Left ventricle myocardium inferior (tissue), 1 donor: ENCODE data around the gene AAMP. TPM values are rescaled to one million over a fixed set of nuclear protein-coding genes. Genes with fewer than 3 reads are reported as not detected.
A peak's percentile ranks its signal among the peaks of the same experiment; 100 is the strongest.

Source experiments
- DNase-seq: peaks from one replicate; pipeline ENCODE4 v3.0.0-alpha.2; 2020
- H3K27ac ChIP-seq: fragments of 200-600 bp; replicated peaks from 2 replicates; pipeline ENCODE4 v1.8.0; 2021
- H3K27me3 ChIP-seq: fragments of 200-600 bp; 2 replicates; pipeline ENCODE4 v1.8.0; 2021; ENCODE audit warnings: low read depth
- H3K36me3 ChIP-seq: fragments of 200-600 bp; 2 replicates; pipeline ENCODE4 v1.8.0; 2021
- H3K4me1 ChIP-seq: fragments of 200-600 bp; 2 replicates; pipeline ENCODE4 v1.8.0; 2021
- H3K4me3 ChIP-seq: fragments of 200-600 bp; 2 replicates; pipeline ENCODE4 v1.8.0; 2021; ENCODE audit warnings: mild to moderate bottlenecking, moderate library complexity
- H3K9me3 ChIP-seq: fragments of 200-600 bp; replicated peaks from 2 replicates; pipeline ENCODE4 v1.8.0; 2021
- CTCF ChIP-seq: fragments of 200-600 bp; IDR thresholded peaks from 2 replicates; pipeline ENCODE4 v1.8.0; 2021; ENCODE audit warnings: antibody characterized with exemption, mild to moderate bottlenecking, borderline replicate concordance
- intact Hi-C: fragments of 100-400 bp; cut with micrococcal nuclease; formaldehyde crosslinking; loops from one replicate; pipeline ENCODE4 v1.11.0; 2022
- total RNA-seq: library from RNA; stranded (reverse); fragmentation: NEBNext Ultra II Directional; extraction: Animal tissue kit (Norgen Biotek cat#: 25700); gene quantifications from one replicate; pipeline ENCODE4 v1.2.1, GENCODE V29; 2021
- donor health status: DM: no; HTN: yes; CAD: no; lungs with severe emphysema.

Gene AAMP
- total RNA-seq, 1 donor from 2014 or later, result 50.5 TPM

DNA sequence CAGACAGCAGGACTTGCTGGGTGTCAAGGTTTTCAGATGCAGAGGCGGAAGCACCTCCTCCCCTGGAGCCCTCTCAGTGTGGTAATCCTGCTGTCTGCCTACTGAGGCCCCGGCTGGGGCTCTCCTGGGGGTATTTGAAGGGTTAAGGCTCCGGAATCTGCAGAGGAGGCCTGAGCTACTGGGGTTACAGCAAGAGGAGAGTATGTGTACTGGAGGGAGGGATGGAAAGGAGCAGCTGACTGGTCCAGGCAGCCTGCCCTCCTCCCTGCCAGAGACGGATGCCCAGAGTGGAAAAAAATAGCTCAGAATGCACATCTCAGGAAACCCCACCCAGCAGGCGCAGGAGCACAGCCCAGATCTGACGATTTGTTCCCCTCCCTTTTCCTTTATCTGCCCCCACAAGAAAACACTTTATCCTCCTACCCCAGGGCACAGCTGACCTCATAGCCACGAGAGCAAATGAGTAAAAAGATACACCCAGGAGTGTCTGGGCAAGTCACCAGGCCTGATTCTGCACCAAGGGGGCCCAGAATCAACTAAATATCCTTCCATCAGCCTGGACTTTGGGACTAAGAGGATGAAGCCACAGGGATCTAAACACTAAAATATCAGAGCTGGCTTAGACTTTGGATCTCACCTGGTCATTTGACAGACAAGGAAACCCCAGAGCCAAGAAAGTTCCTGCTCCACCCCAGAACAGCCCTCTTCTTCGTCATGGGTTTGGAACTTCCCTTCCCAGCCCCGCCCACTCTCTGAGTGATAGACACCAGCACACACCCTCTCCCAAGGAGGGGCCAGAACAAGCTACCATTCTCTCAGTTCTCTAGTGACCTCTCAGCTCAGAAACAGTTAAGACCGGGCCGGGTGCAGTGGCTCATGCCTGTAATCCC, 16.9 kb upstream of the AAMP start:
- peaks cover 99% of the 10 kb centered on the region for H3K4me1 ChIP-seq
- no peaks in the 10 kb centered on the region for H3K27me3 ChIP-seq
- peaks cover 10% of the 10 kb centered on the region for H3K36me3 ChIP-seq
- no peaks in the 10 kb centered on the region for H3K9me3 ChIP-seq
- peak; percentile 89 for DNase-seq
- intact Hi-C loops, result no loop called here
- H3K4me3 ChIP-seq, result peak overlapping the region; percentile 74
- peak overlapping the region; percentile 99 for H3K27ac ChIP-seq
- TF ChIP-seq CTCF, result no peak

DNA sequence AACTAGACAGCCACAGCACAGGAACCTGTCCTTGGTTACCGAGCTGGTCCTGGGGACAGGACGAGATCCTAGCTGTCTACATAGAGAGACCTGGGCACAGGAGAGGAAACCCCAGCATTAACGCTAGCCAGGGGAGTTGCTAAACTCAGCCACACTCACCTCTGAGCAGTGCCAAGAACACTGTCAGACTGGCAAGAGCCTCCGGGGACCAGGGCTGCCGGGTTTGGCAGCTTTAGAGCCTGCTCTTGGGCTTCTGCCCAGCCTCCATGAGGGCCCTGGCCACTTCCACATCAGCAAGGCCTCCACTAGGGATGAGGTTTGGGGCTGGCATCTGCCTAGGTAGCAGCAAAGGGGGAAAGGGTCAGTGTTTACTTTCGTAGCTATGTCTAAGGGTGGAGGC, 15.7 kb upstream of the AAMP start:
- intact Hi-C loops, result no loop called here
- peaks cover 22% of the 10 kb centered on the region for H3K36me3 ChIP-seq

DNA sequence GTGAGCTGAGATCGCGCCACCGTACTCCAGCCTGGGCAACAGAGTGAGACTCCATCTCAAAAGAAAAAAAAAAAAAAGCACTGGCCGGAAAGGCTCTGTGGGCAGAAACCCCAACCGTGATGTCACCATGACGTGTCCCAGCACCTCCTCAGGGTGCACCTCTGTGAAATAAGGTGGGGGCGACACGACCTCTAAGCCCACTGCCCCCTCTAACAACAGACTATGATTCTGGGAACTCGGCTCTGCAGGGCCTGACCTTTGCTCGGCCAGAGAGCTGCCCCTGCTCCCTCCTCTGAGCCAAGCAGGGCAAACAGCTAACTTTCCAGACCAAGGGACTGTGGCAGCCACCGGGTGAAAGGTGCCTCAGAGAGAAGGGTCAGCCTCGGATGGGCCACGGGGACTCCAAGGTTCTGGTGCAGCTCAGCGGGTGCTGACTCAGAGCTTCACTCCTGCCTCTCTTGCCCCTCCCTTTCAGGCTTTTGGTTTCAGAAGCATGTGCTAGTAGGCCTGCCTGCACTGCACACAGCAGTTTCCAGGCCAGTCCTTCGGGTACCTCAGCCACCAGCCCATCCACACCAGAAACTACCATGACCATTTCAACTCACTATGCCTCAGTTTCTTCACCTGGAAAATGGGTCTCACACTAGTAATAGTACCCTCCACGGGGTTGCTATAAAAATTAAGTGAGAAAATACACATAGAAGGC, 14.3 kb upstream of the AAMP start:
- Histone ChIP-seq H3K4me1 (peaks cover 86% of the 10 kb centered on the region), H3K27ac (peak overlapping the region; percentile 99), H3K4me3 (peak overlapping the region; percentile 3), H3K36me3 (peaks cover 34% of the 10 kb centered on the region), H3K27me3 (no peaks in the 10 kb centered on the region), H3K9me3 (no peaks in the 10 kb centered on the region)
- intact Hi-C loops, result no loop called here
- TF ChIP-seq CTCF, result no peak
- DNase-seq, result no peak

More for the DNA sequence above, 15.7 kb upstream of the AAMP start:
- Histone ChIP-seq H3K9me3 (no peaks in the 10 kb centered on the region), H3K4me1 (peaks cover 99% of the 10 kb centered on the region), H3K27me3 (no peaks in the 10 kb centered on the region), H3K27ac (peak overlapping the region; percentile 99), H3K4me3 (peak overlapping the region; percentile 74)
- no peak for TF ChIP-seq CTCF
- peak; percentile 75 for DNase-seq

DNA sequence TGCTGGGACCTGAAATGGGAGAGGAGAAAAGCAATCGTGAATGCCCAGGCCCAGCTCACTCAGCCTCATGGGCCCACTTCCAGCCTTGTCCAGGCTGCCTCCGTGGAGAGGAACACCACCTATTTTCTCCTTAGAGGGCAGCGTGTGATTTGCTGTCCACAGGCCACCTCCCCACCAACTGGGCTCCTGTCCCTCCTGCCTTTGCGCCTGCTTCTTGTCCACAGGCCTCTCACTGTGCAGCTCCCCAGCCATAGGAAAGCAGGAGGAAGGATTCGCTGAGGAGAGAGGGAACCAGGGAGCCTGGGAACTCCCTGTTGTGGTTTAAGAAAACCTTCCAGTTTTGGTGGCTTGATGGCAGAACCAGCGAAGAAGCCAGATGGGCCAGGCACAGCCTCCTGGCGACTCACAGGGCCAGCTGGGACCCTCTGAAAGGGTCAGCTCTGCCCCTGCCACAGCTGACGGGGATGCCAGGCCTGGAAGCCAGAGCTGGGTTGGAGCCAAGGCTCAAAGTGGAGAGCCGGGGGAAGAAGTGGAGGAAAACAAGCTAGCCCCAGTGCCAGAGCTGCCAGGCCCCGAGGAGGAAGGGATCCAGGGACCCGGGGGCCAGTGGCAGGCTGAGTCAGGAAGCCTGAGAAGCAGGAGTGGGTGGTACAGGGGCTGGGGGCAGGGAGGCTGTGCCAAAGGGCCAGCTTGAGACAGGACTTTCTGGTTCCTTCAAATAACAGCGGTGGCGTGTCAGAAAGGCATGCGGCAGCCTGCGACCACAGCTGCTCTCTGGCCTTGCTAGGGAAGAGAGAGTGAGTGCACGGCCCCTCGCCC, 12.4 kb upstream of the AAMP start:
- Histone ChIP-seq H3K4me3 (peak overlapping the region; percentile 20), H3K36me3 (peaks cover 53% of the 10 kb centered on the region), H3K27me3 (no peaks in the 10 kb centered on the region), H3K9me3 (no peaks in the 10 kb centered on the region), H3K4me1 (peaks cover 75% of the 10 kb centered on the region), H3K27ac (peak overlapping the region; percentile 99)
- DNase-seq, result no peak
- intact Hi-C loops, result no loop called here
- TF ChIP-seq CTCF, result no peak

DNA sequence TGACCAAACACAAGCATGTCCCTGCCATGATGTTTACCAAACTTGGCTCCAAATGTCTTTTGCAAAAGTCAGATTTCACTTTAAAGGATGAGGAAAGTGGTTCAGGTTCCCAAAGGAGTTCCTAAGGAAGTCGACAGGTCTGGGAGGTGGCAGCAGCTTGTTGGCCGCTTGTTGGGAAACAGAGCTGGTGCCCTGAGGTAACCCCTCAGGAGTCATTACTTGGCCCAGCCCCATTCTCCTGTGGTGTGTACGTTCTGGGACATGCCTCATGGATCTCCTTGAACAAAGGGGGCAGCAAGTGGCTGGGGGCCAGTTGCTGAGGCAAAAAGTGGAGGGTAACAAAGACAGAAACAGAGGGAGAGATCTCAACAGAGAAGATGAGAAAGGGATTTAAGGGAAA, 11.5 kb upstream of the AAMP start:
- Histone ChIP-seq H3K27me3 (no peaks in the 10 kb centered on the region), H3K9me3 (no peaks in the 10 kb centered on the region), H3K27ac (peak overlapping the region; percentile 99), H3K4me3 (peak overlapping the region; percentile 20), H3K4me1 (peaks cover 74% of the 10 kb centered on the region), H3K36me3 (peaks cover 62% of the 10 kb centered on the region)
- no peak for DNase-seq
- TF ChIP-seq CTCF, result no peak
- intact Hi-C loops, result no loop called here
